ENCODE results near the gene C21orf58.
A peak's percentile ranks its signal among the peaks of the same experiment; 100 is the strongest.
"Not testable (repeated sequence)": the region's sequence is repeated elsewhere in the genome, so short reads cannot be mapped to it uniquely, and the experiment has no call there.

C21orf58 gene

DNA sequence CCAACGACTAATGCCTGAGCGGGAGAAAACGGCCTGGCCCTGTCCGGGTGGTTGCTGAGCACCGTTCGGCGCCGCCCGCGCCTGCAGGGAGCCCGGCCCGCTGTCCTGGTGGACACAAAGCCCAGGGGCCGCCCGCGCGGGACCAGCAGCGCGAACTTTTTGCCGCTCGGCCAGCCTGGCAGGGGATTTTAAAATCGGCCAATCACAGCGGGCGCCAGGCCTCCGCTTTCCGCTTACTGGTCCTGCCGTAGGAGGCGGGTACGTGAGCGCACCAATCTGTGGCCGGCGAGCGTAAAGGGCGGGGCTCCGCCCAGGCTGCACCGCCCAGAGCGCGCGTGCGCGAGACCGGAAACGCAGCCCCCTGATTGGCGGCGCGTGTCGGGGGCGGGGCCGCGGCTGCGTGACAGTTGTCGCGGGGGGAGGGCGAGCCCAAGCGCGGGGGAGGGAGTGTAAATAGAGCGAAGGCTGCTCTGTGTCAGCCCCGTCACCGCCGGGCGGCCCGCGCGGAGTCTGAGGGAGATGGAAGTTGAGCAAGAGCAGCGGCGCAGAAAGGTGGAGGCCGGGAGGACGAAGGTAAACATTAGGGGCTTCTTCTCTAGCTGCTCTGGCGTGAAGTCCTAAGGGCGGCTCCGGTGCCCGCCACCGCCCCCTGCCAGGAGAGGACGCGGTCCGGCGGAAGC, at the start of gene C21orf58, which contains the start of gene PCNT:
C21orf58 (minus strand) TSS at position 161 of the 680 bp plus-strand sequence. CDS start 1,132 bp downstream, outside the sequence.
PCNT (plus strand) TSS at position 447 of the 680 bp plus-strand sequence; CDS start at position 520, 73 bp downstream.
- peak; percentile 99 for DNase-seq

- DNase-seq: not testable (repeated sequence)
These were observed 49.3 kb upstream of the C21orf58 start for GRCh38 chr21:46372947-46373346.

- no peak for DNase-seq
These were observed 48.4 kb upstream of the C21orf58 start for GRCh38 chr21:46372014-46372485.

- no peak for DNase-seq
These were observed 47.7 kb upstream of the C21orf58 start for GRCh38 chr21:46371204-46372013.

- DNase-seq: no peak
These were observed 46.0 kb upstream of the C21orf58 start for GRCh38 chr21:46369520-46370235.

- DNase-seq: no peak
These were observed 45.0 kb upstream of the C21orf58 start for GRCh38 chr21:46368533-46369285.

- no peak for DNase-seq
These were observed 43.3 kb upstream of the C21orf58 start for GRCh38 chr21:46366966-46367365.

GRCh38 chr21:46366561-46366960, 42.9 kb upstream of the C21orf58 start:
- DNase-seq: no peak

DNA sequence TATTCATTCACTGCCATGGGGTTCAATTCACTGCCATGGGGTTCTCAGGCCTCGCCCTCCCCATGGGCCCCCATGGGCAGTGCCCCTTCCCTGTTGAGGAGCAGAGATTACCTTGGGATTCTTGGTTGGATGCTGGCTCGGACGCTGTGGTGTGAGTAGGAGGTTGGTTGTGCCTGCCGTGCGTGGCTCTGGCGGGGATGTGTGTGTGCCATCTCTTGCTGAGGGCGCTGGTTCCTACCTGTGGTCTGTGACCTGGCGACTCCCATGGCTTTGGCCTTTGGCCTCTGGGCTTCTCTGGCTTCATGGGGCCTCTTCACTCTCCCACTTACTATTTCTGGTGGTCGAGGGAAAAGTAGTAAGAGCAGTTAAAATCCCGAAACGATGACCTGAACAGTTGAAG, 42.4 kb upstream of the C21orf58 start:
- no peak for DNase-seq

DNA sequence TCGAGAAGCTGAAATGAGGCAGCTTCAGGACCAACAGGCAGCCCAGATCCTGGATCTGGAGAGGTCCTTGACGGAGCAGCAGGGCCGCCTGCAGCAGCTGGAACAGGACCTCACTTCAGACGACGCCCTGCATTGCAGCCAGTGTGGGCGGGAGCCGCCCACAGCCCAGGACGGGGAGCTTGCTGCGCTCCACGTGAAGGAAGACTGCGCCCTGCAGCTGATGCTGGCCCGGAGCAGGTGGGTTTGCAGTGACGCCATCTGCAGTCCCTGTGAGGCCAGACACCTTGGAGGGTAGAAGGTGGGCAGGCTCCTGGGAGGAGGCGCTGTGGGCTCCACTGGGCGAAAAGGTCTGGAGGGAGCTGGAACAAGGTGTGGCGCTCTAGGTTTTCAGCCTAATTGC, 40.0 kb upstream of the C21orf58 start:
- DNase-seq: no peak

DNA sequence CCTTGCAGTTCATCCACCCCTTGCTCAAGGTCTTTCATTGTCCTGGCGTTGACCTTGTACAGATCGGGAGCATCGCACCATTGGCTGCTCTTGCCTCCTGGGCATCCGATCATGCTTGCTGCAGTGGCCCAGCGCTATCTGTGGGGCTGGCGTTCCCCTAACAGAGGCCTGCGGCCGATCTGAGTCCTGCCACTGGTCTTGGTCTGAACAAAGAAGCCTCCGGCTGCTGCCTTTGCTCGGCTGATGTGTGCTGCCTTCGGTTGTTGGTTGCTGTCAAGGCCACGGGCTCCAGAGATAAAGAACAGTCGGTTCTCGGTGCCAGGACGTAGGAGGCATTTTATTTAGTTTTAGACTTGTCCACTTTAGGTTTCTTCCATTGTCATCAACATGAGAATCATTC, 39.3 kb upstream of the C21orf58 start:
- no peak for DNase-seq

- DNase-seq: no peak
These were observed 38.3 kb upstream of the C21orf58 start for GRCh38 chr21:46361935-46362334.

GRCh38 chr21:46361176-46361575, 37.5 kb upstream of the C21orf58 start:
- DNase-seq: no peak

DNA sequence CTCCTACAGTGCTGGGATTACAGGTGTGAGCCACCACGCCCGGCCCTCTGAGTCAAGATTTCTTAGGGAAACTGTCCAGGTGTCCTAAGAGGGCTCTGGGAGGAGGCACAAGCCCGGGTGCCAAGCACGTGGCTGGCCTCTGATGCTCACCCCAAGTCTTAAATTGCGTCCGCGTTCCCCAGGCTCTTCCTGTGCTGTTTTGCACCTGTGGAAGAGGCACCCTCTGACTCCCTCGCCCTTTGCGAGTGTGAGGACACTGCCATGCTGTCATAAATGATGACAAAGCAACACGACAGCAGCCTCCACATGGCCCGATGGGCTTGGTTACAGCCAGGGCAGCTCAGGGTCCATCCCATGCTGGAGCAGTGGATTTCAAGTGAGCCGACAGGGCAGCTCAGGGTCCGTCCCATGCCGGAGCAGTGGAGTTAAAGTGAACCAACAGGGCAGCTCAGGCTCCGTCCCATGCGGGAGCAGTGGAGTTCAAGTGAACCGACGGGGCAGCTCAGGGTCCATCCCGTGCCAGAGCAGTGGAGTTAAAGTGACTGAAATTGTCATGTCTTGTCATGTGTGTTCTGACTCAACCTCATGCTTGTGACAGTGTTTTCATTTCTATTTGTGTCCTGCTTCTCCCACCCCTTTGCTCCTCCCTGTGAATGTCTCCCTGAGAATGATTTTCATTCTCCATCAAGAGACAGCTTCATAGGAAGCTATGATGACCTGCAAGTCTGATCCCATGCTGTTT, 34.2 kb upstream of the C21orf58 start:
- no peak for DNase-seq

- no peak for DNase-seq
These were observed 33.6 kb upstream of the C21orf58 start for GRCh38 chr21:46357335-46357604.

DNA sequence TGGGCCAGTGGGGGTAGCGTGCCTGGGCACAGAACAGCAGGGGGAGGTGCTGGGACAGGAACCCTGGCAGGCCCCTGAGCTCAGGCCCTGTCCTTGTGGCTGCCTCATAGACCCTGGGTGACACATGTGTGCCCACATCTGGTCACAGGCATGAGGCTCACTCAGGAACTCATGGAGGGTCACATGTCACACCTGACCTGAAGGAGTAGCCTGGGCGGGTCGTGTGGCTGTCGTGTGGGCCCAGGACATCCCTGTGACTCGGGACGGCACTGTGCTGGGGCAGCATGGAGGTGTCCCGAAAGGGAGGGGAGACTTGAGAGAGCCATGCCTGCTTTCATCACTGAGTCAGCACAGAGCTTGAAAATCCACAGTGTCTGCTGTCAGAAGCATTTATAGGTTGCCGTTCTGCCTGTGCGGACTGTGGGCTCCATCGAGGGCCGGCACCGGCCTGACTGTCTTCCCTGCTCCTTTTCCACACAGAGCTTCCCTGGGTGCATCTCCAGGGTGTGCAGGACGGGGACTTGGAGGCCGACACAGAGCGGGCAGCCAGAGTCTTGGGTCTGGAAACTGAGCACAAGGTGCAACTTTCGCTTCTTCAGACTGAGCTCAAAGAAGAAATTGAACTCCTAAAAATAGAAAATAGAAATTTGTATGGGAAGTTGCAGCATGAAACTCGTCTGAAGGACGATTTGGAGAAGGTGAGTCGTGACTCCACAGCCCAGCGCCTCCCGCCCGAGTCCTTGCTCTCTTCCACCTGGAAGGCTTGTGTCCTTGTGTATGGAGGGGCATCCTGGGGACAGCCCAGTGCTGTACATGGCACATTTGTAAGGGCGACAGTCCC, 33.0 kb upstream of the C21orf58 start:
- DNase-seq: no peak

DNA sequence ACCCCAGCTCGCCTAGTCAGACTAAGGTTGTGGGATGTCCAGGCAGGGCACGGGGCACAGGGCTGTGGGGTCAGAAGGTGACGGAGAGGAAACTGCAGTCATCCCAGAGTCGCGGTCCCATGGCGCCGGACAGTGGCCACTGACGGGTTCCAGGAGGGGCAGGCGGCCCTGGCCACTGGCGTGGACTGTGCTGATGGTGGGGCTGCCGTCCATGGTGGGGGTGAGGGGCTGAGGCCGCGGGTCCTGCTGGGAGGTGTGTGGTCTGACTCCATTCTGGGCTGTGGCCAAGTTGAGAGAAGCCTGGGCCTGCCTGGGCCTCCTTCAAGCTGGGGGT, 32.3 kb upstream of the C21orf58 start:
- DNase-seq: no peak

DNA sequence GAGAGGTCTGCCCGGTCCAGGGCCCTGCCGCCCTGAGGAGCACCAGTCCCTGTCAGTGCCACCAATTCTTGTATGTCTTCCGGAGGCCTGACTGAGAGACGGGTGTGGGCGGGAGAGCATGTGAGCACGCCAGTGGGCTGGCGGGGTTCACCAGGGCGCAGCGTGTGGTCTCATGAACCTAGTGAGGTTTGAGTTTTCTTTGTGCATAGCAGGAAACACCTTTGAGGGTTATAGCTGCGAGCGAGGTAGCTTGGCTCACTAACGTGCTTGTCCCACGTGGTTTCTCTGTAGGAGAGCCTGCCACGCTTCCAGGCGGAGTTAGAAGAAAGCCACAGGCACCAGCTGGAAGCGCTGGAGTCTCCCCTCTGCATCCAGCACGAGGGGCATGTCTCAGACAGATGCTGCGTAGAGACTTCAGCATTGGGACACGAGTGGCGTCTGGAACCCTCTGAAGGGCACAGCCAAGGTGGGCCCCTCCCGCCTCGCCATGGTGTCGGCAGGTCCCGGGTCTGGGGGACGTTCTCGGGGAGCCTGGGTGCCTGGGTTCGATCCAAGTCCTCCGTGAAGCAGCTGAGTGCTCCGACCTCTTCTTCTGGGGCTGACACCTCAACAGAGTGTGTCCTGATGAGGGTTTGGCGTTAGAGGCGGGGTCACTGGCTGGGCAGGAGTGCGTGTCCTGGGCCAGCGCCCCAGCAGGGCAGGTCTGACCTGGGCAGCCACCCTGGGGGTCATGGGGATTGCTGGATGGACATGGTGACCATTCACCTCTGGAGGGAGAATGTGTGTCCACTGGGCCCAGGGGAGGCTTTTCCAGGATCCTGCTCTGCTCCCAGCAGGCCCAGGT, 31.7 kb upstream of the C21orf58 start:
- no peak for DNase-seq

DNA sequence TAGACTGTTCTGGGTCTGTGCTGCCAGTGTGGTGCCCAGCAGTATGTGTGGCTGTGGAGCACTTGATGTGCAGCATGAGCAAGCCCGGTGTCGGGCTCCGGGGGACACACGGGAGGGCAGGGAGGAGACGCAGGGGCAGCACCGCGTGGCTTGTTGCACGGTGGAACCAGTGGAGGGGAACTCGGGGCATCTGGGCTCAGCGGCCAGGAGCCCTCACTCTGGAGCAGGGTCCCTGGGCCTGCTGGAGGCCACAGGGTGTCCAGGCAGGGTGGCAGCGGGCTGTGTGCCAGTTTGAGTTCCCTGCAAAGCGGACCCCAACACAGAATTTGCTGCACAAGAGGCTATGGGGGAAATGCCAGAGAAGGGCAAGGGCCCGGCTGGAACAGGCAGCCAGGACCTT, 30.8 kb upstream of the C21orf58 start:
- DNase-seq: no peak

- no peak for DNase-seq
These were observed 30.4 kb upstream of the C21orf58 start for GRCh38 chr21:46354046-46354445.
